SIG-M5 (cell line): ENCODE results near the gene USP37.
"Not testable (repeated sequence)": the region's sequence is repeated elsewhere in the genome, so short reads cannot be mapped to it uniquely, and the experiment has no call there.

Experiments
- DNase-seq: peaks from one replicate; lab custom pipeline; 2025; lab: John Stamatoyannopoulos, UW

Gene USP37

GRCh38 chr2:218547978-218548377, 20.2 kb downstream of the USP37 start:
- no peak for DNase-seq

GRCh38 chr2:218547511-218547910, 20.6 kb downstream of the USP37 start:
- DNase-seq = no peak

- DNase-seq = no peak
Observed at GRCh38 chr2:218546012-218546411, 22.1 kb downstream of the USP37 start.

- DNase-seq = no peak
Observed at GRCh38 chr2:218540015-218540414, 28.1 kb downstream of the USP37 start.

- no peak for DNase-seq
Observed at GRCh38 chr2:218536804-218537494, 31.2 kb downstream of the USP37 start.

GRCh38 chr2:218529990-218530389, 38.2 kb downstream of the USP37 start:
- no peak for DNase-seq

GRCh38 chr2:218528409-218528808, 39.7 kb downstream of the USP37 start:
- not testable (repeated sequence) for DNase-seq

- DNase-seq = no peak
Observed at GRCh38 chr2:218523651-218524050, 44.5 kb downstream of the USP37 start.

GRCh38 chr2:218518876-218519275, 49.3 kb downstream of the USP37 start:
- no peak for DNase-seq

GRCh38 chr2:218517434-218518206, 50.5 kb downstream of the USP37 start:
- DNase-seq = no peak

- DNase-seq = no peak
Observed at GRCh38 chr2:218516614-218517013, 51.5 kb downstream of the USP37 start.

GRCh38 chr2:218513676-218514075, 54.5 kb downstream of the USP37 start:
- DNase-seq = no peak

GRCh38 chr2:218508299-218508698, 59.9 kb downstream of the USP37 start:
- DNase-seq = no peak

- no peak for DNase-seq
Observed at GRCh38 chr2:218505754-218506371, 62.3 kb downstream of the USP37 start.

GRCh38 chr2:218501665-218502064, 66.5 kb downstream of the USP37 start:
- DNase-seq = no peak

GRCh38 chr2:218500501-218501060, 67.6 kb downstream of the USP37 start:
- no peak for DNase-seq

- DNase-seq = no peak
Observed at GRCh38 chr2:218485986-218486667, 82.0 kb downstream of the USP37 start.

GRCh38 chr2:218482651-218483050, 85.5 kb downstream of the USP37 start:
- DNase-seq = no peak

GRCh38 chr2:218479595-218479994, 88.6 kb downstream of the USP37 start:
- DNase-seq = no peak

GRCh38 chr2:218478544-218478943, 89.6 kb downstream of the USP37 start:
- no peak for DNase-seq

GRCh38 chr2:218477247-218477646, 90.9 kb downstream of the USP37 start:
- DNase-seq = no peak

GRCh38 chr2:218476676-218477075, 91.5 kb downstream of the USP37 start:
- DNase-seq = no peak
